HG02938 (cell line): ENCODE measurements around the gene AHSA1.

ENCODE experiments used
- ATAC-seq: cut with Tn5 transposase; IDR thresholded peaks from one replicate; pipeline ENCODE4 v1.9.1; 2021; ENCODE audit warnings: mild to moderate bottlenecking, moderate library complexity; ENCODE audit not compliant: unreplicated experiment

Gene AHSA1

DNA sequence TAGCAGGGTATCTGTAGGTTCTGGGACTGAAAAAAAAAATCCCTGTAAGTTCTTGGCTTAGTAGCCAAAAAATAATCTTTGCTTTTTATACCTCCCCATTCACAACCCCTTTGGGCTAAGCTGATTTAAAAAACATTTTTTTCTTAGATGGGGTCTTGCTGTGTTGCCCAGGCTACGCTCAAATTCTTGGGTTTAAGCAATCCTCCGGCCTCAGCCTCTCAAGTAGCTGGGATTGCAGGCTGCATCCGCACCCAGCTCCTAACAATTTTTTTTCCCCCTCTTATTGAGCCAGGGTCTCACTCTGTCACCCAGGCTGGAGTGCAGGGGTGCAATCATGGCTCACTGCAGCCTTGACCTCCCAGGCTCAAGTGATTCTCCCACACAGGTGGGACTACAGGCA, 49.9 kb downstream of the AHSA1 start:
- ATAC-seq: no peak

DNA sequence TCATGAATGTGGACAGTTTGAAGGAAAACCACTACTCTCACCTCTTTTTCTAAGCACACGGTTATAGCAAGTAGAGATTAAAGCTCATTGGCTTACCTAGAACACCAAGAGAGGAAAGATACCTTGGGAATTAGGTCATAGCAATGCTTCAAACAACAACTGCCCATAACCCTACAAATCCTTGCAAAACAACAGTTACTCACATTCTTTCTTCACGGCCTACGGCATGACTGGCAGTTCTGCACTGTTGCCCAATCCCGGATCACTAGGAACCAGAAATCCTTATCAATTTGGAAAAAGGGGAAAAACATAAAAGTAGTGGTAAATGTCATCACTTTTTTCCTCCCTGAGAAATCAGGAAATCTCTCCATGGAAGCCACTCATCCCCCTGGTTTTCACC, 50.4 kb downstream of the AHSA1 start:
- ATAC-seq: no peak

DNA sequence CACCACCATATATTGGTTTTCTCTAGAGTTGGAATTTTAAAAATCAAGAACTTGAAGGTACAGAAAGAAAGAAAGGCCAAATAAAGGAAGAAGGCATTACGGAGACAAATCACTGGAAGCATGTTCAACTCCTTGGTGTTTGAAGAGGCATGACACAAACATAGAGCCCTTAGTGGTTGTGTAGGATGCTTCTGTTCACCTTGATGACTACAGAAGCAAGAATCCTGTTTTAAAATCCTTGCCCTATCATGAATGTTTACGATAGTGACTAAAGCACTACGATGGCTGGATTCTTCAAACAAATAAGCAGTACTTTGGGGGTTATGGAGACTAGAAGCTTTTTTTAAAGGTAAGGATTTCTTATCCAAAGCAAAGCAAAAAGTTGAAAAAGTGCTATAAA, 51.0 kb downstream of the AHSA1 start:
- ATAC-seq: no peak

DNA sequence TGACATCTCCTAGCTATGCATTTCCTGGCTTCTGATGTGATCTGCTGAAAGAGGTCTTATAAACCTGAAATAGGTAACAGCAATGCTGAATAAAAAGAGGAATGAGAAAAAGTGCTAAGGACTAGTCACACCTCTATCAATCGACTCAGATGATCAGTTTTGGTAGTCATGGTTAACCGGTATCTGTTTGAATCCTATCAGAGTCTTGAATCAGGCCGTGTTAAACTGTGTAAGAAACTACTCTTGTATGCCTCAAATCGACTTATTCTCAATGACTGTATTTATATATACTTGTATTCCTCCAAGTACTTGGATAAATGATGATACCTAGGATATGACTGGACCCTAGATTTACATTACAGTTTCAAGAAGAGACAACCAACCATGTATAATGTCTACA, 51.5 kb downstream of the AHSA1 start:
- ATAC-seq: no peak

DNA sequence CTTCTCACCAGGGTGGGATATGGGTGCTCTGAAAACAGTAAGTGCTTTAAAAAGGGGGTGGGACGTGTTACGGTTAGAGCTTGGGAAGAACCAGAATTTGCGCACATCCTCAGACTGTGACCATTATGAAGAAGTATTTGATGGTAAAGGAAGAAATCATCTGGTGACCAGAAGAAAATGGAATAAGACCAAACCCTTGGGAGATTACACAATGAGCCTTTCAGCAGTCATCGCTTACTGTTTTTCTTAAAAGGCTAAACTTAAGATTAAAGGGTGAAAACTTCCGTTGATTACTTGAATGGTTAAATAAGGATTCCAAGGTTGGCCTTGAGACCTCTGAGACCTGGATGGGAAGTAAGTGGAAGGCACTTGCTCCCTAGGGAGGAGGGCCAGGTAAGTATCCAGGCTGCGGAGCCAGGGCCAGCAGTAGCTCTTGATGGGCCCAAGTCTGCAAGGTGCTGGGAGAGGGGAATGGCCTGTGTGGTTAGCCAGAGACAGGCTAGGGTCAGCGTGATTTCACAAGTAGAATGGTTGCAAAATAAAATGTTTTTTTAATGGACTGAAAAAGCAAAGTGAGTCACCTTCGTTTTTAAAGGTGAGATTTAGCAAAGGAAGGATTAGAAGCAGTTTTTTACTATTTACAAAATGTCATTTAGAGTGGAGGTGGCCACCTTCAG, 53.7 kb downstream of the AHSA1 start:
- no peak for ATAC-seq

DNA sequence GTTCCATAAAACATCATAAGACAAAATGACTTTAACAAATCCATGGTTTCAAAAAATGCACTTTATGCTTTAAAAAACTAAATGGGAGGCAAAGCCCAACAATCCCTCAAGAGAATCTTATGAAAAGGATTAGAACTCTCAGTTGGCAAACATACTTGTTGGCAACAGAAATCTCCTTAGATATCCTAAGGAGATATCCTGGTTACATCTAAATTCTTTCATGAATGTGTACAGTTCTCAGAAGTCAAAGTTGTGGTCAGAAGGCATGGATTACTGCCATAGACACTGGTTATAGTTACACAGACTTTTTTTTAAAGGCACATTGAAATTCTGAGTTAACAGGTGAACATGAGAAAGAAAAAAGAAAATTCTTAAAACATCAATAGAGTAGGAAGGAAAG, 58.2 kb downstream of the AHSA1 start:
- no peak for ATAC-seq
